GM18858 (cell line): ENCODE measurements around the gene SERPINA4.

Source experiments
- ATAC-seq: cut with Tn5 transposase; IDR thresholded peaks from one replicate; pipeline ENCODE4 v1.9.1; 2021; ENCODE audit not compliant: unreplicated experiment

Gene SERPINA4, protein sequence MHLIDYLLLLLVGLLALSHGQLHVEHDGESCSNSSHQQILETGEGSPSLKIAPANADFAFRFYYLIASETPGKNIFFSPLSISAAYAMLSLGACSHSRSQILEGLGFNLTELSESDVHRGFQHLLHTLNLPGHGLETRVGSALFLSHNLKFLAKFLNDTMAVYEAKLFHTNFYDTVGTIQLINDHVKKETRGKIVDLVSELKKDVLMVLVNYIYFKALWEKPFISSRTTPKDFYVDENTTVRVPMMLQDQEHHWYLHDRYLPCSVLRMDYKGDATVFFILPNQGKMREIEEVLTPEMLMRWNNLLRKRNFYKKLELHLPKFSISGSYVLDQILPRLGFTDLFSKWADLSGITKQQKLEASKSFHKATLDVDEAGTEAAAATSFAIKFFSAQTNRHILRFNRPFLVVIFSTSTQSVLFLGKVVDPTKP

GRCh38 chr14:94560751-94561655 lies at the start of gene SERPINA4:
Gene SERPINA4 (plus strand): TSS chr14:94561442. CDS start chr14:94563483, 2,041 bp downstream.
- ATAC-seq: no peak

GRCh38 chr14:94514351-94514750 lies 46.9 kb upstream of the SERPINA4 start:
- no peak for ATAC-seq

GRCh38 chr14:94515426-94515825 lies 45.8 kb upstream of the SERPINA4 start:
- ATAC-seq: no peak

DNA sequence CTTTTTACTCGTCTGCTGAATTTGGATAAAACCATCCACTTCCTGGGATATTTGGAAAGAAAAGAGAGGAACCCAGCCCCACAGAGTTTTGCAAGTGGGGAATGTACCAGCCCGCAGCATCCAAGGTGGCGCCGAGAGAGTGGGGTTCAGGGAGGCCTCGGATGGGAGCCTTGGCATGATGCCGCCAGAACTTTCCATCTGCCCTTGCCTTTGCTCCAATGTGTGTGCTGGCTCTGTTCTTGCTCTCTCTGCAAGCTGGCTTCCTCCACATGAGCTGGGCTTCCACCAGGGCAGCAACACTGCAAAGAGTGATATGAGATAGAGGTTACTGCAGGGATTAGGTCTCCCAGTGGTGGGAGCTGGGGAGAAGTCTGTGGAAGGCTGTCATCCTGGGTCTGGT lies 45.4 kb upstream of the SERPINA4 start:
- ATAC-seq: no peak

- no peak for ATAC-seq
These were observed 44.0 kb upstream of the SERPINA4 start for GRCh38 chr14:94517248-94517640.

GRCh38 chr14:94517641-94518257 lies 43.5 kb upstream of the SERPINA4 start:
- ATAC-seq: no peak

- ATAC-seq: no peak
These were observed 39.7 kb upstream of the SERPINA4 start for GRCh38 chr14:94521375-94522114.

DNA sequence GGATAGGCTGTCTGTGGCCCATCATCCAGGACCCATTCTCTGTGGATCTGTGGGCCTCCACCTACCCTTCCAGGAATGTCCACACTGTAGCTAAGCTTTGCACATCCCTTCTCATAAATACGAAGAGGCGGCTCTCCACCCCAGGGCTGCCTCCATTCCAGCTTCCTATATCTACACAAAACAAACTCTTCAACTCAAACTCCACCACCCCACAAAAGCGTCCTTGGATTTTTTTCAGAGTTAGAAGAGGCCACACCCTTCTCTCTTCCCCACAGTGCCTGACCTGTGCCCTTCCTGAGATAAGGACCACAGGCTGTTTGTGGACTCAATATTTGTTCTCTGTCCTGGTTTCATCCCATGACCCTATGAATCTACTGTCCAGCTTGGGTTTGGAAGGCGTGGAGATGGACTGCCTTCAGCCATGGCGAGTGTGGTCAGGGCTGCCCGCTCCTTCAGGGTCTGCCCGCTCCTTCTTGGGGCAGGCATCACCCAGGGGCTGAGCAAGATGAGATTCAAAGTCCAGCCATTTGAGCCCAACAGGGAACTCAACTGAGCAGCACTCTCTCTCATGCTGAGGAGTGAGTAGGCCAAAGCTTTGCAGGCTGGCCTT lies 39.0 kb upstream of the SERPINA4 start:
- ATAC-seq: no peak

GRCh38 chr14:94523265-94523664 lies 38.0 kb upstream of the SERPINA4 start:
- ATAC-seq: no peak

DNA sequence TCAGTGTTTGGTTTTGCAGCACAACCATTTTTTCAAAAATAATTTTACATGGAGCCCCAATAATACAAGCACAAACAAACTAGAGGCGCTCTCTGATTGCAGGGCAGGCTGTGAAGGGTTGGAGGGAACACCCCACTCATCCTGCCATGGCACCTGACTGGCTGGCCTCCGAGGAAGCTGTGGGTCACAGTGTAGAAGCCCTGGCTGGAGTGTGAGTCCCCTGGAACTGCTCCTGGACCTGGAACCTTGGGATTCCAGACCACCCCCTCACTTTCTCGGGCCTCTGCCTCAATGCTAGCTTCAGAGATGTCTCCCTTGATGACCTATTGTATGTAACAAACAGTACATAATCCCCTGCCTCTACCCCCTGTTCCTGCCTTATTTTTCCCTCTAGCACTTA lies 37.1 kb upstream of the SERPINA4 start:
- ATAC-seq: no peak

DNA sequence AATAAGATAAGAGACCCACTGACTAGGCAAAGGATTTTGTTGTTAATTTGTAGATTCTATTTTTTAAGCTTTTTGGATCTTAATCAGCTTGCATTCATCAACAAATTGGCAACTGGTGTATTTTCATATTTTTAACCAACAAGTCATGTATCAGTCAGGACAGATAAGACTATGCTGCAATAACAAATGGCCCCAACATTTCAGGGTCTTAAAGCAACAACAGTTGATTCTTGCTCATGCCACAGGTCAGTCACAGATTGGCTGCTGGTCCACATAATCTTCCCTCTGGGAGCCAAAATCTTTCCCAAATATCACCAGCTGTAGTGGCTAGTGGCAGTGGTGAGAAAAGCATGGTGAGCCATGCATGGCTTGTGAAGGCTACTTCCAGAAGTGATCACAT lies 30.1 kb upstream of the SERPINA4 start:
- ATAC-seq: no peak

- ATAC-seq: no peak
These were observed 28.8 kb upstream of the SERPINA4 start for GRCh38 chr14:94532447-94532846.

- no peak for ATAC-seq
These were observed 25.7 kb upstream of the SERPINA4 start for GRCh38 chr14:94535506-94535905.

DNA sequence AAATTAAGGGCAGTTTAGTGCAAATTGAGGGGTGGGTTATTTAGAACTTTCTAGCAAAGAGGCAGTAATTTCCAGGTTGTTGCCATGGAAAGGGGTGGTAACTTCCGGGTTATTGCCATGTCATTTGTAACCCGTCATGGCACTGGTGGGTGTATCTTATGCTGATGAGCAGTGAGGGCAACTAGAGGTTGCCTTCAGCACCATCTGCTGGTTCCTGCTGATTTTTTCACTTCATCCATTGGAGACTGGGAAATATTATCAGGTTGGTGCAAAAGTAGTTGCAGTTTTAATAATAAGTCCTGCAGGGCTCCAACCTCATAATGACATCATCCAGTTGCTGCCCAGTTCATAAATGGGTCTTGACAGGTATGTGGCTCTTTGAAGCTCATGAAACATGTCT lies 24.4 kb upstream of the SERPINA4 start:
- ATAC-seq: no peak

- ATAC-seq: no peak
These were observed 23.0 kb upstream of the SERPINA4 start for GRCh38 chr14:94538070-94538740.

DNA sequence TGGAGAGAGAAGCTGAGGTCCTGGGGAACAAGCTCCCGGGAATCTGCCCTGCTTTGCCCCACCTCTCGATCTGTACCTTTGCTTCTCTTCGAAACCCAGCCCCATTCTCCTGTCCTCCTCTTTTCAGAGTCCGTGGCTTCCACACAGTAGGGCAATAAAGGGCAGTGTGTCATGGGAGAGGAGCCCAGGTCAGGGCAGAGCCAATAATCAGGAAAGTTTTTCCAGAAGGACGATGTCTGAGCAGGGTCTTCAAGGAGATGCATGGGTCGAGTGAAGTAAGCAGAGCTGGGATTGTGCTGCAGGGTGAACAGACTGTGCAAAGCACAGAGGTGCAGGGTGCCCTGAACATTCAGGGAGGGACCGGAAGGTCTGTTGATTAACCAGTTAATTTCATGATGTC lies 22.1 kb upstream of the SERPINA4 start:
- no peak for ATAC-seq

GRCh38 chr14:94540031-94540794 lies 21.0 kb upstream of the SERPINA4 start:
- no peak for ATAC-seq

- ATAC-seq: no peak
These were observed 19.8 kb upstream of the SERPINA4 start for GRCh38 chr14:94541234-94541975.
